ENCODE results near the gene ADARB2.

ADARB2 gene

GRCh38 chr10:1156616-1156886, 580.8 kb downstream of the ADARB2 start:
- no peak for DNase-seq

GRCh38 chr10:1155791-1156615, 581.3 kb downstream of the ADARB2 start:
- no peak for DNase-seq

GRCh38 chr10:1154531-1155295, 582.6 kb downstream of the ADARB2 start:
- no peak for DNase-seq

- no peak for DNase-seq
Observed at GRCh38 chr10:1153805-1154351, 583.4 kb downstream of the ADARB2 start.

GRCh38 chr10:1153251-1153763, 584.0 kb downstream of the ADARB2 start:
- no peak for DNase-seq

GRCh38 chr10:1152386-1153250, 584.7 kb downstream of the ADARB2 start:
- DNase-seq, result no peak

GRCh38 chr10:1151076-1152033, 586.0 kb downstream of the ADARB2 start:
- no peak for DNase-seq

- DNase-seq, result no peak
Observed at GRCh38 chr10:1150638-1150955, 586.7 kb downstream of the ADARB2 start.

GRCh38 chr10:1149793-1150637, 587.3 kb downstream of the ADARB2 start:
- DNase-seq, result peak; percentile 82

GRCh38 chr10:1148855-1149605, 588.3 kb downstream of the ADARB2 start:
- no peak for DNase-seq

- no peak for DNase-seq
Observed at GRCh38 chr10:1147810-1148209, 589.5 kb downstream of the ADARB2 start.

GRCh38 chr10:1142596-1142995, 594.7 kb downstream of the ADARB2 start:
- DNase-seq, result no peak

GRCh38 chr10:1141701-1142100, 595.6 kb downstream of the ADARB2 start:
- no peak for DNase-seq

- DNase-seq, result no peak
Observed at GRCh38 chr10:1141261-1141660, 596.1 kb downstream of the ADARB2 start.

GRCh38 chr10:1138529-1138928, 598.8 kb downstream of the ADARB2 start:
- no peak for DNase-seq

GRCh38 chr10:1137499-1138163, 599.7 kb downstream of the ADARB2 start:
- DNase-seq, result no peak

GRCh38 chr10:1136268-1136667, 601.1 kb downstream of the ADARB2 start:
- DNase-seq, result no peak

- DNase-seq, result no peak
Observed at GRCh38 chr10:1134156-1134555, 603.2 kb downstream of the ADARB2 start.

GRCh38 chr10:1133495-1134045, 603.8 kb downstream of the ADARB2 start:
- no peak for DNase-seq

Data from GF-D8 (cell line).